Breast epithelium (tissue), 3 donors: ENCODE measurements around the gene BORCS6.

Source experiments
- POLR2A ChIP-seq: fragments of 450-650 bp; IDR thresholded peaks from one replicate; pipeline ENCODE4 v1.6.1; 2016; ENCODE audit warnings: antibody characterized with exemption, mild to moderate bottlenecking, moderate library complexity
- TF ChIP-seq, protein P1 (sequence below), 3 donors: fragments of 450-650 bp; IDR thresholded peaks; one replicate each; pipeline ENCODE4 v1.5.1; 2016 to 2017; ENCODE audit warnings: antibody characterized with exemption in 3 of 3, mild to moderate bottlenecking in 3 of 3, moderate library complexity in 3 of 3

DNA sequence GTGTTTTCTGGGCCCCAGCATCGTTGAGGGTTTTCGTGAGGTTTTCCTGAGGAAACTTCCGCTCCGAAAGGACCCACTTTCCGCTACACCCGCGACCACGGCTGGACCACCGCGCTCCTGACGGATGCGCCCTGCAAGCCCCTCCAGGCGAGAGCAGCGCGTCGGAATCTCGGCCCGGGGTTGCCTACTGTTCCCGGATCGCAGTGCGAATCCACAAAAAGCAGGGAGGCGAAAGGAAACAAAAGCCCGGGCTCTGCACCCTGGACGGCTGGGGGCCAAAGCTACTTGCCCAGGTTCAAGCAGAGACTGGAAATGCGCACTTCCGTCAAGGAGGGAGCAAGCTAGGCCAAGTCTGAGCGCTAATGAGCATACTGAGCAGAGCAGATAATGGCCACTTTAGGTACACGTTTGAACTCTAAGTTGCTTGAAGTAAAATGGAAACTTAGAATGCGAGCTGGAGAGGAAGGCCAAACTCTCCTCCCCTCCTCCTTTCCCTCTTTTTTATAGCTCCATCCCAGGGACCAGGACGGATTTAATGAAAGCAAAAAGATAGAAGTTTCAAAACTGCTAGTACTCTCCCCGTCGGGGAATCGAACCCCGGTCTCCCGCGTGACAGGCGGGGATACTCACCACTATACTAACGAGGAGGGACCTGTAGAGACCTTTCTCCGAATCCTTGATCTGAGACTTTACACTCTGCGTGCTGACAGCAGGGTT, 31.8 kb upstream of the BORCS6 start:
- TF ChIP-seq POLR2A: no peak
- TF ChIP-seq, protein P1, sequence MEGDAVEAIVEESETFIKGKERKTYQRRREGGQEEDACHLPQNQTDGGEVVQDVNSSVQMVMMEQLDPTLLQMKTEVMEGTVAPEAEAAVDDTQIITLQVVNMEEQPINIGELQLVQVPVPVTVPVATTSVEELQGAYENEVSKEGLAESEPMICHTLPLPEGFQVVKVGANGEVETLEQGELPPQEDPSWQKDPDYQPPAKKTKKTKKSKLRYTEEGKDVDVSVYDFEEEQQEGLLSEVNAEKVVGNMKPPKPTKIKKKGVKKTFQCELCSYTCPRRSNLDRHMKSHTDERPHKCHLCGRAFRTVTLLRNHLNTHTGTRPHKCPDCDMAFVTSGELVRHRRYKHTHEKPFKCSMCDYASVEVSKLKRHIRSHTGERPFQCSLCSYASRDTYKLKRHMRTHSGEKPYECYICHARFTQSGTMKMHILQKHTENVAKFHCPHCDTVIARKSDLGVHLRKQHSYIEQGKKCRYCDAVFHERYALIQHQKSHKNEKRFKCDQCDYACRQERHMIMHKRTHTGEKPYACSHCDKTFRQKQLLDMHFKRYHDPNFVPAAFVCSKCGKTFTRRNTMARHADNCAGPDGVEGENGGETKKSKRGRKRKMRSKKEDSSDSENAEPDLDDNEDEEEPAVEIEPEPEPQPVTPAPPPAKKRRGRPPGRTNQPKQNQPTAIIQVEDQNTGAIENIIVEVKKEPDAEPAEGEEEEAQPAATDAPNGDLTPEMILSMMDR (IDR thresholded peaks at IDR 0.05): peak in 1 of 3 donors; percentile 5
